GM21737 (cell line): Measurements from ENCODE around the gene PNLIPRP3.

Source experiments
- ATAC-seq: cut with Tn5 transposase; IDR thresholded peaks from one replicate; pipeline ENCODE4 v1.9.1; 2021; ENCODE audit warnings: mild to moderate bottlenecking, moderate library complexity; ENCODE audit not compliant: unreplicated experiment

Gene PNLIPRP3

GRCh38 chr10:116444527-116445142, 17.0 kb downstream of the PNLIPRP3 start:
- ATAC-seq = no peak

- no peak for ATAC-seq
Measured at GRCh38 chr10:116450861-116451260, 23.2 kb downstream of the PNLIPRP3 start.

- ATAC-seq = no peak
Measured at GRCh38 chr10:116451711-116452337, 24.2 kb downstream of the PNLIPRP3 start.

GRCh38 chr10:116452338-116452720, 24.7 kb downstream of the PNLIPRP3 start:
- no peak for ATAC-seq

GRCh38 chr10:116457488-116457887, 29.8 kb downstream of the PNLIPRP3 start:
- ATAC-seq = no peak

- no peak for ATAC-seq
Measured at GRCh38 chr10:116460219-116460618, 32.6 kb downstream of the PNLIPRP3 start.

- ATAC-seq = no peak
Measured at GRCh38 chr10:116461680-116462079, 34.0 kb downstream of the PNLIPRP3 start.

- ATAC-seq = no peak
Measured at GRCh38 chr10:116464257-116464656, 36.6 kb downstream of the PNLIPRP3 start.

GRCh38 chr10:116465546-116465945, 37.9 kb downstream of the PNLIPRP3 start:
- ATAC-seq = no peak

- no peak for ATAC-seq
Measured at GRCh38 chr10:116466715-116467422, 39.2 kb downstream of the PNLIPRP3 start.

GRCh38 chr10:116469437-116469836, 41.8 kb downstream of the PNLIPRP3 start:
- no peak for ATAC-seq

GRCh38 chr10:116470071-116470470, 42.4 kb downstream of the PNLIPRP3 start:
- no peak for ATAC-seq

GRCh38 chr10:116470768-116471415, 43.2 kb downstream of the PNLIPRP3 start:
- ATAC-seq = no peak

- no peak for ATAC-seq
Measured at GRCh38 chr10:116472891-116473290, 45.2 kb downstream of the PNLIPRP3 start.

GRCh38 chr10:116475866-116476265, 48.2 kb downstream of the PNLIPRP3 start:
- no peak for ATAC-seq

- ATAC-seq = no peak
Measured at GRCh38 chr10:116476461-116476860, 48.8 kb downstream of the PNLIPRP3 start.

GRCh38 chr10:116477986-116478664, 50.5 kb downstream of the PNLIPRP3 start:
- ATAC-seq = no peak

- ATAC-seq = no peak
Measured at GRCh38 chr10:116486770-116487448, 59.3 kb downstream of the PNLIPRP3 start.

- ATAC-seq = no peak
Measured at GRCh38 chr10:116487522-116488430, 60.1 kb downstream of the PNLIPRP3 start.

GRCh38 chr10:116489460-116489859, 61.8 kb downstream of the PNLIPRP3 start:
- no peak for ATAC-seq
